K562 (cell line): Measurements from ENCODE around the gene MUC16. TPM values are rescaled to one million over a fixed set of nuclear protein-coding genes. Genes with fewer than 3 reads are reported as not detected.

ENCODE experiments used
- ATAC-seq: fragments of 200-7000 bp; cut with Tn5 transposase; 3 replicates; pipeline ENCODE4 v1.9.1; 2020; ENCODE audit warnings: moderate library complexity
- BruUV-seq: library from RNA; stranded (reverse); fragments of 400-500 nt; replicated peaks from 2 replicates; lab custom pipeline; 2021; lab: Mats Ljungman, UMichigan
- CTCF ChIA-PET: fragments of 300-600 bp; formaldehyde crosslinking; extraction: SDS; loops from one replicate; lab custom pipeline; 2021; ENCODE audit warnings: low intra/inter-chr PET ratio; lab: Yijun Ruan, JAX
- POLR2A ChIA-PET: fragments of 300-600, 350-650 bp; sonication (Branson Sonifier 250); formaldehyde crosslinking; extraction: SDS; loops from one replicate; lab custom pipeline; 2021; ENCODE audit warnings: antibody characterized with exemption, inconsistent platforms; lab: Yijun Ruan, JAX
- DNase-seq, 4 experiments: peaks; one replicate each; pipeline versions ENCODE4 v3.0.0 to v3.0.0-alpha.2; 2011 to 2018; ENCODE audit warnings: low spot score in 3 of 4, mixed read lengths in 3 of 4; ENCODE audit errors: extremely low read depth in 1 of 4
- FAIRE-seq: peaks from 2 replicates; lab custom pipeline; 2011; peaks lifted over from hg19 to GRCh38; lab: Jason Lieb, UNC
- H2AFZ ChIP-seq: 2 replicates; pipeline ENCODE4 v1.6.0; 2011; ENCODE audit warnings: low read depth, low read length, control low read depth, inconsistent platforms
- H3K27ac ChIP-seq: fragments of 200-600 bp; 3 replicates; pipeline ENCODE4 v1.8.0; 2011; ENCODE audit warnings: low read depth, mild to moderate bottlenecking, control low read depth, inconsistent platforms, low read length, moderate library complexity, mixed read lengths; ENCODE audit errors: extremely low read depth
- H3K27me3 ChIP-seq, 2 experiments: fragments of 300-600 bp in 1 of 2; 2 replicates in 1 of 2; 3 replicates in 1 of 2; pipeline versions ENCODE4 v1.6.0 to v1.8.0; 2011; ENCODE audit warnings: inconsistent platforms in 2 of 2, low read length in 2 of 2, mild to moderate bottlenecking in 1 of 2, mixed read lengths in 1 of 2, moderate library complexity in 1 of 2; ENCODE audit not compliant: control insufficient read depth in 2 of 2, insufficient read depth in 2 of 2
- H3K36me3 ChIP-seq: fragments of 300-600 bp; 3 replicates; pipeline ENCODE4 v1.8.0; 2011; ENCODE audit warnings: mild to moderate bottlenecking, low read length, inconsistent platforms; ENCODE audit not compliant: control insufficient read depth, insufficient read depth
- H3K4me1 ChIP-seq, 2 experiments: fragments of 200-600 bp in 1 of 2; replicated peaks in 1 of 2; 2 replicates in 1 of 2; 3 replicates in 1 of 2; pipeline versions ENCODE4 v1.5.1 to v1.8.0; 2011; ENCODE audit warnings: inconsistent platforms in 2 of 2, low read length in 2 of 2, mild to moderate bottlenecking in 1 of 2, mixed read lengths in 1 of 2, moderate library complexity in 1 of 2; ENCODE audit not compliant: control insufficient read depth in 2 of 2, insufficient read depth in 2 of 2
- H3K4me2 ChIP-seq: 2 replicates; pipeline ENCODE4 v1.6.1; 2011; ENCODE audit warnings: low read length, control low read depth, inconsistent platforms, mixed read lengths; ENCODE audit not compliant: insufficient read depth
- H3K4me3 ChIP-seq: fragments of 200-600 bp; sonication (generic), shearing (Covaris generic); 2 replicates; pipeline ENCODE4 v1.5.1; 2016; ENCODE audit warnings: control low read depth, inconsistent platforms
- H3K79me2 ChIP-seq: fragments of 200-600 bp; 3 replicates; pipeline ENCODE4 v1.8.0; 2011; ENCODE audit warnings: low read length, inconsistent platforms; ENCODE audit not compliant: control insufficient read depth, insufficient read depth
- H3K9ac ChIP-seq, 2 experiments: 2 replicates each; pipeline versions ENCODE4 v1.6.0 to v1.6.1; 2011; ENCODE audit warnings: low read depth in 2 of 2, low read length in 2 of 2, control low read depth in 1 of 2, inconsistent platforms in 1 of 2, mild to moderate bottlenecking in 1 of 2, mixed read lengths in 1 of 2; ENCODE audit not compliant: insufficient read depth in 1 of 2
- H3K9me1 ChIP-seq: one replicate; pipeline ENCODE4 v1.6.0; 2011; ENCODE audit warnings: inconsistent platforms, mild to moderate bottlenecking, low read length, moderate library complexity; ENCODE audit not compliant: control insufficient read depth, insufficient read depth
- H3K9me3 ChIP-seq: replicated peaks from 2 replicates; pipeline ENCODE4 v1.5.1; 2011; ENCODE audit warnings: low read depth, low read length, inconsistent platforms; ENCODE audit not compliant: control insufficient read depth, insufficient read depth
- H4K20me1 ChIP-seq: replicated peaks from 2 replicates; pipeline ENCODE4 v1.6.1; 2011; ENCODE audit warnings: low read length, inconsistent platforms, mixed read lengths; ENCODE audit not compliant: control insufficient read depth, insufficient read depth
- CEBPB ChIP-seq: fragments of 450-650 bp; IDR thresholded peaks from 2 replicates; pipeline ENCODE4 v1.6.1; 2016; ENCODE audit warnings: missing genetic modification characterization, missing compliant biosample characterization
- FOXM1 ChIP-seq, 2 experiments: fragments of 450-650 bp in 1 of 2; sonication (generic) in 1 of 2; formaldehyde crosslinking in 1 of 2; IDR thresholded peaks; 2 replicates each; pipeline versions ENCODE4 v1.6.1 to v1.9.0; 2017 to 2022; ENCODE audit warnings: low read depth in 2 of 2, mild to moderate bottlenecking in 2 of 2, missing genetic modification reagents in 1 of 2, moderate library complexity in 1 of 2
- HCFC1 ChIP-seq: IDR thresholded peaks from 2 replicates; pipeline ENCODE4 v1.6.1; 2012; ENCODE audit warnings: low read depth, low read length, improper control_type of control experiment
- LEF1 ChIP-seq: fragments of 450-650 bp; IDR thresholded peaks from 2 replicates; pipeline ENCODE4 v1.6.1; 2016; ENCODE audit warnings: mild to moderate bottlenecking
- MXI1 ChIP-seq: IDR thresholded peaks from 2 replicates; pipeline ENCODE4 v1.6.1; 2011; ENCODE audit warnings: low read depth, mild to moderate bottlenecking, improper control_type of control experiment, low read length
- PHF21A ChIP-seq: fragments of 450-650 bp; IDR thresholded peaks from 2 replicates; pipeline ENCODE4 v1.6.1; 2017; ENCODE audit warnings: low read depth, borderline replicate concordance
- PKNOX1 ChIP-seq: fragments of 450-650 bp; IDR thresholded peaks from 2 replicates; pipeline ENCODE4 v1.6.1; 2016
- POLR2AphosphoS5 ChIP-seq: IDR thresholded peaks from 2 replicates; pipeline ENCODE4 v1.6.1; 2011; ENCODE audit warnings: mild to moderate bottlenecking, low read depth, low read length, moderate library complexity; ENCODE audit not compliant: control insufficient read depth, insufficient read depth
- RBM17 ChIP-seq: fragments of 200-400 bp; formaldehyde crosslinking; IDR thresholded peaks from 2 replicates; pipeline ENCODE4 v1.6.1; 2017; ENCODE audit warnings: low read depth, mild to moderate bottlenecking, low read length, borderline replicate concordance
- SIN3A ChIP-seq, 2 experiments: fragments of 150-350 bp in 1 of 2; IDR thresholded peaks; 2 replicates each; pipeline ENCODE4 v1.6.1; 2011 to 2016; ENCODE audit warnings: borderline replicate concordance in 2 of 2, low read depth in 2 of 2, low read length in 2 of 2, mild to moderate bottlenecking in 2 of 2, moderate library complexity in 2 of 2; ENCODE audit not compliant: control insufficient read depth in 1 of 2
- ZNF431 ChIP-seq: sonication (generic); formaldehyde crosslinking; IDR thresholded peaks from 2 replicates; pipeline ENCODE4 v1.8.0; 2022; ENCODE audit warnings: mild to moderate bottlenecking, missing genetic modification reagents
- ZZZ3 ChIP-seq: fragments of 450-650 bp; IDR thresholded peaks from 2 replicates; pipeline ENCODE4 v1.6.1; 2016; ENCODE audit warnings: antibody characterized with exemption, mild to moderate bottlenecking, moderate library complexity
- WGBS: fragments of 100-300 bp; shearing (Covaris generic); methylation state at CpG from one replicate; pipeline ENCODE4 v1.1.6; 2016; ENCODE audit warnings: low coverage, mixed read lengths; ENCODE audit not compliant: insufficient coverage; ENCODE audit errors: missing lambda C conversion rate; 5-methylcytosine and 5-hydroxymethylcytosine counted together
- in situ Hi-C: fragments of 300-500 bp; cut with MboI; formaldehyde crosslinking; loops from 4 replicates; pipeline ENCODE4 v1.15.0; 2018; ENCODE audit warnings: inconsistent platforms, mixed read lengths
- intact Hi-C: fragments of 100-400 bp; cut with micrococcal nuclease; formaldehyde crosslinking; loops from 2 replicates; pipeline ENCODE4 v1.14.2; 2022
- polyA plus RNA-seq, 8 experiments: library from polyadenylated mRNA; depleted of rRNA in 4 of 8; stranded (reverse) in 5 of 8; unstranded in 3 of 8; fragments of >200 nt; fragmentation: Nextera tagmentation in 2 of 8; fragmentation: Illumina TruSeq in 1 of 8; extraction: Ambion mirVana in 2 of 8; extraction: Trizol in 1 of 8; gene quantifications; 2 replicates each; pipeline versions ENCODE4 v1.2.1 to v1.2.3, GENCODE V29; 2011 to 2014; ENCODE audit warnings: inconsistent platforms in 1 of 8, missing spikeins in 1 of 8
- total RNA-seq, 7 experiments: library from RNA; depleted of rRNA in 6 of 7; stranded (reverse); fragments of >200 nt in 6 of 7; fragmentation: Illumina TruSeq in 2 of 7; extraction: Trizol in 2 of 7; gene quantifications; 2 replicates each; pipeline versions ENCODE4 v1.2.1 to v1.2.3, GENCODE V29; 2011 to 2021; ENCODE audit warnings: low replicate concordance in 1 of 7
- TF ChIP-seq, protein P1 (sequence below): sonication (generic); formaldehyde crosslinking; IDR thresholded peaks from 2 replicates; pipeline ENCODE4 v1.8.1; 2023; ENCODE audit warnings: mild to moderate bottlenecking, missing genetic modification reagents

MUC16 gene
- total and polyA plus RNA-seq, 9 of the 15 experiments (the other 6 are each of a cell fraction or from before 2014, with no cell fraction given), result not detected

DNA sequence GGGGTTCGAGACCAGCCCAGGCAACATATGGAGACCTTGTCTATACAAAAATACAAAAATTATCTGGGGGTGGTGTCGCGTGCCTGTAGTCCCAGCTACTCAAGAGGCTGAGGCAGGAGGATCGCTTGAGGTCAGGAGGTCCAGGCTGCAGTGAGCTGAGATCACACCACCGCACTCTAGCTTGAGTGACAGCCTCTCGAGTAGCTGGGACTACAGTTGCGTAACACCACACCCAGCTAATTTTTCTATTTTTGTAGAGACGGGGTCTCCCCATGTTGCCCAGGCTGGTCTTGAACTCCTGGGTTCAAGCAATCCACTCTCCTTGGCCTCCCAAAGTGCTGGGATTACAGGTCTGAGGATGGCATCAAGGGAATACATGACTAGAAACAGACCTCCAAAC is 30.8 kb upstream of the MUC16 start:
- ChIA-PET CTCF (no interaction called here), POLR2A (interaction anchor here (0.6 kb wide), 1 partner anchor 9 kb away, joined by 3 read pairs; no protein-coding TSS in a partner anchor)
- 4% methylated on average over 7 of the region's 8 CpGs for WGBS
- Histone ChIP-seq H3K9me3 (no peaks in the 10 kb centered on the region), H3K4me1 (no peaks in the 10 kb centered on the region), H3K9me1 (no peaks in the 10 kb centered on the region), H3K27me3 (peaks cover 5 to 39% of the 10 kb centered on the region in 2 experiments; a peak in 4 of 5 replicates), H3K27ac (no peak overlapping the region), H3K4me3 (no peak overlapping the region), H3K9ac (no peak overlapping the region), H2AFZ (no peak overlapping the region), H3K4me2 (no peak overlapping the region), H3K79me2 (no peaks in the 10 kb centered on the region), H3K36me3 (no peaks in the 10 kb centered on the region), H4K20me1 (no peaks in the 10 kb centered on the region)
- ATAC-seq (no peak), DNase-seq (no peak), FAIRE-seq (no peak)
- TF ChIP-seq RBM17, result no peak
- TF ChIP-seq CEBPB (tag), result peak; percentile 51
- peak; percentile 71 for TF ChIP-seq PKNOX1
- intact Hi-C loops, result no loop called here
- BruUV-seq, result no TSS peak
- in situ Hi-C loops, result no loop called here

DNA sequence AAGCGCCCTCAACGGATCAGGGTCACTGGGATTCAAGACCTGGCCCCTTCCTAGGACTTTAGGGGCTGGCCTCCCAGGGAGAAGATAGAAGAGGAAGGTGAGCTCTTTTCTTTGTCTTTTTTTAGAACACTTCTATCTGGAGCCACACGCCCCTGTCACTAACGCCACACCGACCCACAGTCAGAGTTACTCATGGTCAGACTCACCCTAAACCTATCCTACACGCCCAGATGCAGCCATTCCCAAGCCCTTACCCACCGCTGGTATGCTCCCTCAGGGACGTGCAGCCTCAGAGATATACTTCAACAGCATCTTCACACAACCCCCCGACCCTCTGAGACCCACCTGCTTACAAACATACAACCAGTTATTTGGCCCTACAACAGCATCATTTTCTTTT is 29.9 kb upstream of the MUC16 start:
- H3K9me1 ChIP-seq, result no peaks in the 10 kb centered on the region
- H4K20me1 ChIP-seq, result no peaks in the 10 kb centered on the region
- no peaks in the 10 kb centered on the region for H3K36me3 ChIP-seq
- 0% methylated on average over 9 of the region's 9 CpGs for WGBS
- BruUV-seq, result no TSS peak
- no peak overlapping the region for H3K4me2 ChIP-seq
- H3K4me3 ChIP-seq, result no peak overlapping the region
- H3K9ac ChIP-seq, result no peak overlapping the region
- H3K79me2 ChIP-seq, result no peaks in the 10 kb centered on the region
- intact Hi-C loops, result no loop called here
- DNase-seq, result no peak
- FAIRE-seq, result no peak
- ChIA-PET POLR2A (no interaction called here), CTCF (no interaction called here)
- ATAC-seq, result no peak
- in situ Hi-C loops, result no loop called here
- H2AFZ ChIP-seq, result no peak overlapping the region
- H3K27me3 ChIP-seq, result peaks cover 5 to 45% of the 10 kb centered on the region in 2 experiments; a peak in 4 of 5 replicates
- no peak overlapping the region for H3K27ac ChIP-seq
- H3K4me1 ChIP-seq, result no peaks in the 10 kb centered on the region
- H3K9me3 ChIP-seq, result no peaks in the 10 kb centered on the region
- TF ChIP-seq LEF1, result no peak
- TF ChIP-seq SIN3A (IDR thresholded peaks at IDR 0.05; ENCODE audit: borderline replicate concordance in 2 of 2, control insufficient read depth in 1 of 2, low read depth in 2 of 2, low read length in 2 of 2), result no peak
- no peak for TF ChIP-seq FOXM1 (IDR thresholded peaks at IDR 0.05; ENCODE audit: low read depth)
- TF ChIP-seq FOXM1 (CRISPR knock-in tag; IDR thresholded peaks at IDR 0.05; ENCODE audit: low read depth), result no peak
- TF ChIP-seq ZNF431 (CRISPR knock-in tag), result no peak
- TF ChIP-seq, protein P1, sequence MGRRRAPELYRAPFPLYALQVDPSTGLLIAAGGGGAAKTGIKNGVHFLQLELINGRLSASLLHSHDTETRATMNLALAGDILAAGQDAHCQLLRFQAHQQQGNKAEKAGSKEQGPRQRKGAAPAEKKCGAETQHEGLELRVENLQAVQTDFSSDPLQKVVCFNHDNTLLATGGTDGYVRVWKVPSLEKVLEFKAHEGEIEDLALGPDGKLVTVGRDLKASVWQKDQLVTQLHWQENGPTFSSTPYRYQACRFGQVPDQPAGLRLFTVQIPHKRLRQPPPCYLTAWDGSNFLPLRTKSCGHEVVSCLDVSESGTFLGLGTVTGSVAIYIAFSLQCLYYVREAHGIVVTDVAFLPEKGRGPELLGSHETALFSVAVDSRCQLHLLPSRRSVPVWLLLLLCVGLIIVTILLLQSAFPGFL (CRISPR knock-in tag), result no peak
- no peak for TF ChIP-seq HCFC1
- TF ChIP-seq ZZZ3, result no peak
- no peak for TF ChIP-seq POLR2AphosphoS5
- no peak for TF ChIP-seq MXI1
- no peak for TF ChIP-seq PHF21A
